Endothelial cell of umbilical vein (primary cell): ENCODE measurements around the gene KCNS1. TPM values are rescaled to one million over a fixed set of nuclear protein-coding genes. Genes with fewer than 3 reads are reported as not detected.

ENCODE experiments used
- BruUV-seq: library from RNA; stranded (reverse); fragments of 400-500 nt; replicated peaks from 2 replicates; lab custom pipeline; 2021; lab: Mats Ljungman, UMichigan
- CTCF ChIA-PET: fragments of 300-600, 350-600 bp; sonication (Branson Sonifier 250); formaldehyde crosslinking; loops from one replicate; lab custom pipeline; 2021; ENCODE audit warnings: antibody characterized with exemption, inconsistent platforms; lab: Charles Lee
- POLR2A ChIA-PET: fragments of 300-600, 350-600 bp; sonication (Branson Sonifier 250); formaldehyde crosslinking; loops from one replicate; lab custom pipeline; 2021; ENCODE audit warnings: antibody characterized with exemption, inconsistent platforms; lab: Charles Lee
- DNase-seq: peaks from one replicate; pipeline ENCODE4 v3.0.0-alpha.2; 2011; ENCODE audit warnings: low read depth, low spot score
- FAIRE-seq: peaks from 2 replicates; lab custom pipeline; 2011; peaks lifted over from hg19 to GRCh38; lab: Jason Lieb, UNC
- H2AFZ ChIP-seq: 2 replicates; pipeline ENCODE4 v1.6.0; 2012; ENCODE audit warnings: low read depth, low read length, control low read depth, inconsistent platforms
- H3K27ac ChIP-seq: 2 replicates; pipeline ENCODE4 v1.5.1; 2011; ENCODE audit warnings: low read depth, mild to moderate bottlenecking, control low read depth, low read length, moderate library complexity; ENCODE audit not compliant: insufficient read depth
- H3K27me3 ChIP-seq, 2 experiments: 2 replicates each; pipeline versions ENCODE4 v1.6.0 to v1.6.1; 2011; ENCODE audit warnings: low read length in 2 of 2, mixed read lengths in 1 of 2; ENCODE audit not compliant: control insufficient read depth in 2 of 2, insufficient read depth in 2 of 2
- H3K36me3 ChIP-seq, 2 experiments: 2 replicates in 1 of 2; 3 replicates in 1 of 2; pipeline ENCODE4 v1.5.1; 2011; ENCODE audit warnings: low read length in 2 of 2, mild to moderate bottlenecking in 1 of 2, moderate library complexity in 1 of 2; ENCODE audit not compliant: control insufficient read depth in 2 of 2, insufficient read depth in 2 of 2; ENCODE audit errors: extremely low read depth in 1 of 2
- H3K4me1 ChIP-seq: 3 replicates; pipeline ENCODE4 v1.5.1; 2011; ENCODE audit warnings: mild to moderate bottlenecking, low read length; ENCODE audit not compliant: control insufficient read depth, insufficient read depth; ENCODE audit errors: extremely low read depth
- H3K4me2 ChIP-seq: 2 replicates; pipeline ENCODE4 v1.6.1; 2011; ENCODE audit warnings: low read length, control low read depth, mixed read lengths; ENCODE audit not compliant: insufficient read depth
- H3K4me3 ChIP-seq, 3 experiments: fragments of 200-600 bp in 1 of 3; sonication (generic), shearing (Covaris generic) in 1 of 3; replicated peaks in 1 of 3; 2 replicates each; pipeline ENCODE4 v1.5.1; 2011 to 2016; ENCODE audit warnings: control low read depth in 3 of 3, low read length in 3 of 3, mild to moderate bottlenecking in 2 of 3, inconsistent platforms in 1 of 3, low read depth in 1 of 3, moderate library complexity in 1 of 3; ENCODE audit not compliant: insufficient read depth in 1 of 3
- H3K79me2 ChIP-seq: 2 replicates; pipeline ENCODE4 v1.6.0; 2012; ENCODE audit warnings: low read length, inconsistent platforms; ENCODE audit not compliant: control insufficient read depth, insufficient read depth
- H3K9ac ChIP-seq: replicated peaks from 2 replicates; pipeline ENCODE3; 2011; ENCODE audit warnings: low read length, control low read depth; ENCODE audit not compliant: insufficient read depth; ENCODE audit errors: extremely low read depth
- H3K9me1 ChIP-seq: replicated peaks from 3 replicates; pipeline ENCODE4 v1.6.0; 2011; ENCODE audit warnings: mild to moderate bottlenecking, low read length; ENCODE audit not compliant: control insufficient read depth, insufficient read depth; ENCODE audit errors: extremely low read depth
- H3K9me3 ChIP-seq: replicated peaks from 2 replicates; pipeline ENCODE4 v1.5.1; 2012; ENCODE audit warnings: low read length, inconsistent platforms; ENCODE audit not compliant: control insufficient read depth, insufficient read depth
- H4K20me1 ChIP-seq: replicated peaks from 2 replicates; pipeline ENCODE3; 2011; ENCODE audit warnings: mild to moderate bottlenecking, low read length; ENCODE audit not compliant: control insufficient read depth, insufficient read depth; ENCODE audit errors: extremely low read depth
- CTCF ChIP-seq, 2 donors: IDR thresholded peaks; 1 replicate in 1 of 2; 2 replicates in 1 of 2; pipeline ENCODE4 v1.5.1; 2011; ENCODE audit warnings: low read length in 2 of 2, mild to moderate bottlenecking in 2 of 2, moderate library complexity in 2 of 2, control low read depth in 1 of 2, inconsistent platforms in 1 of 2, low read depth in 1 of 2; ENCODE audit not compliant: insufficient read depth in 1 of 2; ENCODE audit errors: extremely low read depth in 1 of 2
- EZH2 ChIP-seq: IDR thresholded peaks from 2 replicates; pipeline ENCODE4 v1.6.1; 2012; ENCODE audit warnings: borderline replicate concordance, low read depth, mild to moderate bottlenecking, moderate library complexity, low read length, inconsistent platforms; ENCODE audit not compliant: severe bottlenecking
- FOS ChIP-seq: IDR thresholded peaks from 2 replicates; pipeline ENCODE4 v1.6.1; 2011; ENCODE audit warnings: mild to moderate bottlenecking, low read length, moderate library complexity, borderline replicate concordance; ENCODE audit not compliant: insufficient read depth
- GATA2 ChIP-seq: IDR thresholded peaks from 2 replicates; pipeline ENCODE4 v1.7.0; 2011; ENCODE audit warnings: low read depth, mild to moderate bottlenecking, moderate library complexity, mixed read lengths, low read length; ENCODE audit not compliant: insufficient read length, insufficient read depth
- JUN ChIP-seq: IDR thresholded peaks from 2 replicates; pipeline ENCODE4 v1.6.1; 2011; ENCODE audit warnings: borderline replicate concordance, low read depth; ENCODE audit not compliant: insufficient read length, insufficient read depth
- MAX ChIP-seq: IDR thresholded peaks from 2 replicates; pipeline ENCODE4 v1.6.1; 2011; ENCODE audit not compliant: insufficient read depth, insufficient read length
- POLR2A ChIP-seq: IDR thresholded peaks from 2 replicates; pipeline ENCODE4 v1.6.1; 2012; ENCODE audit warnings: low read depth, mild to moderate bottlenecking, control low read depth, low read length
- POLR2AphosphoS5 ChIP-seq: IDR thresholded peaks from 2 replicates; pipeline ENCODE4 v1.6.1; 2012; ENCODE audit warnings: low read depth, mild to moderate bottlenecking, control low read depth, low read length, moderate library complexity; ENCODE audit not compliant: insufficient read depth
- dilution Hi-C: fragments of 300-500 bp; cut with MboI; formaldehyde crosslinking; loops from one replicate; pipeline ENCODE4 v1.15.0; 2019; ENCODE audit warnings: low sequenced_read_pairs; ENCODE audit not compliant: extremely low pct_ligation_motif_present
- intact Hi-C: fragments of 100-400 bp; cut with micrococcal nuclease; formaldehyde crosslinking; loops from one replicate; pipeline ENCODE4 v1.10.0; 2022
- polyA plus RNA-seq, 4 experiments: library from polyadenylated mRNA; depleted of rRNA in 3 of 4; stranded (reverse) in 3 of 4; unstranded in 1 of 4; fragments of >200 nt; gene quantifications; 2 replicates each; pipeline versions ENCODE4 v1.2.1 to v1.2.3, GENCODE V29; 2011 to 2012; ENCODE audit warnings: missing spikeins in 1 of 4
- total RNA-seq: library from RNA; stranded (reverse); gene quantifications from 2 replicates; pipeline ENCODE4 v1.2.3, GENCODE V29; 2021

Gene KCNS1
- total and polyA plus RNA-seq, 2 donors (not counting 3 experiments of a cell fraction or from before 2014, with no cell fraction given), result 0.14 to 0.29 TPM

GRCh38 chr20:45055056-45055455, 45.9 kb downstream of the KCNS1 start:
- Histone ChIP-seq H3K27me3 (no peaks in the 10 kb centered on the region), H3K36me3 (peaks cover 0 to 2% of the 10 kb centered on the region in 2 experiments), H3K79me2 (no peaks in the 10 kb centered on the region), H3K9me1 (no peaks in the 10 kb centered on the region), H3K4me1 (peaks cover 3% of the 10 kb centered on the region), H4K20me1 (no peaks in the 10 kb centered on the region), H3K4me2 (no peak overlapping the region), H3K4me3 (no peak overlapping the region), H3K9ac (no peak overlapping the region), H2AFZ (no peak overlapping the region), H3K27ac (no peak overlapping the region), H3K9me3 (no peaks in the 10 kb centered on the region)
- DNase-seq (no peak), FAIRE-seq (no peak)
- intact Hi-C loops, result no loop called here
- BruUV-seq, result no TSS peak
- ChIA-PET CTCF (interaction anchor here (0.6 to 5.0 kb wide), 3 partner anchors 11 to 239 kb away, joined by 3 to 46 read pairs (median 3); no protein-coding TSS in a partner anchor), POLR2A (no interaction called here)
- TF ChIP-seq POLR2A (no peak), MAX (no peak), CTCF (IDR thresholded peaks at IDR 0.05; ENCODE audit: extremely low read depth in 1 of 2, insufficient read depth in 1 of 2, low read depth in 1 of 2, low read length in 2 of 2) (no peak), EZH2 (no peak), POLR2AphosphoS5 (no peak), JUN (no peak), GATA2 (no peak), FOS (no peak)
- dilution Hi-C loops, result no loop called here
